AG04449 (cell line): ENCODE data around the gene TLNRD1.

Source experiments
- CTCF ChIA-PET: fragments of 350-600 bp; formaldehyde crosslinking; extraction: SDS; loops from one replicate; lab custom pipeline; 2021; ENCODE audit warnings: antibody characterized with exemption; lab: Yijun Ruan, JAX
- POLR2A ChIA-PET: fragments of 400-600, 350-600 bp; formaldehyde crosslinking; extraction: SDS; loops from one replicate; lab custom pipeline; 2020; ENCODE audit warnings: antibody characterized with exemption, inconsistent platforms; lab: Yijun Ruan, JAX
- DNase-seq: peaks from one replicate; pipeline ENCODE4 v3.0.0-alpha.2; 2010; ENCODE audit warnings: low read depth, low spot score
- H3K4me3 ChIP-seq: 2 replicates; pipeline ENCODE4 v1.5.1; 2011; ENCODE audit warnings: low read depth, mild to moderate bottlenecking, control low read depth, low read length
- TF ChIP-seq, protein P1 (sequence below): IDR thresholded peaks from one replicate; pipeline ENCODE4 v1.5.1; 2011; ENCODE audit warnings: mild to moderate bottlenecking, moderate library complexity, low read length, control low read depth, inconsistent platforms; ENCODE audit not compliant: insufficient read depth; ENCODE audit errors: missing control alignments

The TLNRD1 gene

DNA sequence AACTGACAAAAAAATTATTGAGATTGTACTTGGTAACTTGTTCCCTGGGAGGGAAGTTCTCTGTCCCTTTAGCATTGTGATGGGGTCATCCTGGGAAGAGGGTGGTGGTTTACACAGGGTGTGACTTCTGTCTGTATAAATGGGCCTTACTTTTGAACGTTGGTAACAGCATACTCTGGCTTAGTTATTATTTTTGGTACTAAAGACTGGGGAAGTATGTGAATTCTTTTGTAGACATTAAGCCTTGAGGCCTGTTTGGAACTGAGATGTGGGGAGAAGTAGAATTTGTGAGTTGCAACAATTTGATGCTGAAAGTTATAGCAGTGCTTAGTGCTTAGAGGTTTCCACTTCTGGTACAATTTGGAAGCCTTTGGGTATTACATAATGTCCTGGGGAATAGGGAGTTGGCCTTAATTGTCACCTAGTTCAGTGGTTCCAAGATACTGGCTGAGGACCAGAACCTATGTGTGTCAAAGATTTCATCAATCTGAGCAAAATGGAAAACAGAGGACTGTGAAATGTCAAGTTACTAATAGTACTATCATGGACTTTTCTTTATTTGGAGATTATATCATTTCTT, 15.9 kb downstream of the TLNRD1 start:
- ChIA-PET CTCF (interaction anchor here (1.8 kb wide), 1 partner anchor 10 kb away, joined by 5 read pairs; no protein-coding TSS in a partner anchor), POLR2A (no interaction called here)
- TF ChIP-seq, protein P1, sequence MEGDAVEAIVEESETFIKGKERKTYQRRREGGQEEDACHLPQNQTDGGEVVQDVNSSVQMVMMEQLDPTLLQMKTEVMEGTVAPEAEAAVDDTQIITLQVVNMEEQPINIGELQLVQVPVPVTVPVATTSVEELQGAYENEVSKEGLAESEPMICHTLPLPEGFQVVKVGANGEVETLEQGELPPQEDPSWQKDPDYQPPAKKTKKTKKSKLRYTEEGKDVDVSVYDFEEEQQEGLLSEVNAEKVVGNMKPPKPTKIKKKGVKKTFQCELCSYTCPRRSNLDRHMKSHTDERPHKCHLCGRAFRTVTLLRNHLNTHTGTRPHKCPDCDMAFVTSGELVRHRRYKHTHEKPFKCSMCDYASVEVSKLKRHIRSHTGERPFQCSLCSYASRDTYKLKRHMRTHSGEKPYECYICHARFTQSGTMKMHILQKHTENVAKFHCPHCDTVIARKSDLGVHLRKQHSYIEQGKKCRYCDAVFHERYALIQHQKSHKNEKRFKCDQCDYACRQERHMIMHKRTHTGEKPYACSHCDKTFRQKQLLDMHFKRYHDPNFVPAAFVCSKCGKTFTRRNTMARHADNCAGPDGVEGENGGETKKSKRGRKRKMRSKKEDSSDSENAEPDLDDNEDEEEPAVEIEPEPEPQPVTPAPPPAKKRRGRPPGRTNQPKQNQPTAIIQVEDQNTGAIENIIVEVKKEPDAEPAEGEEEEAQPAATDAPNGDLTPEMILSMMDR: no peak

GRCh38 chr15:81018197-81018596, 17.5 kb downstream of the TLNRD1 start:
- H3K4me3 ChIP-seq: no peak overlapping the region
- POLR2A ChIA-PET: no interaction called here
- CTCF ChIA-PET: interaction anchor here (0.7 to 1.0 kb wide), 2 partner anchors 10 to 248 kb away, joined by 3 to 4 read pairs; no protein-coding TSS in a partner anchor
- no peak for DNase-seq
- TF ChIP-seq, protein P1: no peak

More for the DNA sequence above, 15.9 kb downstream of the TLNRD1 start:
- DNase-seq: no peak
- no peak overlapping the region for H3K4me3 ChIP-seq

- no peak overlapping the region for H3K4me3 ChIP-seq
- TF ChIP-seq, protein P1: no peak
- no peak for DNase-seq
- CTCF ChIA-PET: interaction anchor here (1.2 to 1.9 kb wide), 2 partner anchors 12 to 245 kb away, joined by 3 to 10 read pairs; no protein-coding TSS in a partner anchor
- POLR2A ChIA-PET: no interaction called here
Measured at GRCh38 chr15:81021321-81021720, 20.6 kb downstream of the TLNRD1 start.

GRCh38 chr15:81023483-81024264, 23.0 kb downstream of the TLNRD1 start:
- ChIA-PET CTCF (interaction anchor here (1.2 kb wide), 1 partner anchor 16 kb away, joined by 5 read pairs; no protein-coding TSS in a partner anchor), POLR2A (no interaction called here)
- DNase-seq: no peak
- no peak overlapping the region for H3K4me3 ChIP-seq
- TF ChIP-seq, protein P1: no peak

GRCh38 chr15:81024265-81024872, 23.6 kb downstream of the TLNRD1 start:
- ChIA-PET CTCF (interaction anchor here (0.7 to 3.1 kb wide), 4 partner anchors 15 to 242 kb away, joined by 3 to 12 read pairs (median 4); no protein-coding TSS in a partner anchor), POLR2A (no interaction called here)

More at GRCh38 chr15:81024265-81024872, 23.6 kb downstream of the TLNRD1 start:
- TF ChIP-seq, protein P1: no peak
- no peak for DNase-seq
- H3K4me3 ChIP-seq: no peak overlapping the region
